DMS79 treated with DMSO at 0.1 percent for 48 hours (cell line): ENCODE data around the gene KCTD16.
A peak's percentile ranks its signal among the peaks of the same experiment; 100 is the strongest.

Experiments
- DNase-seq: peaks from one replicate; lab custom pipeline; 2025; lab: John Stamatoyannopoulos, UW

Gene KCTD16

DNA sequence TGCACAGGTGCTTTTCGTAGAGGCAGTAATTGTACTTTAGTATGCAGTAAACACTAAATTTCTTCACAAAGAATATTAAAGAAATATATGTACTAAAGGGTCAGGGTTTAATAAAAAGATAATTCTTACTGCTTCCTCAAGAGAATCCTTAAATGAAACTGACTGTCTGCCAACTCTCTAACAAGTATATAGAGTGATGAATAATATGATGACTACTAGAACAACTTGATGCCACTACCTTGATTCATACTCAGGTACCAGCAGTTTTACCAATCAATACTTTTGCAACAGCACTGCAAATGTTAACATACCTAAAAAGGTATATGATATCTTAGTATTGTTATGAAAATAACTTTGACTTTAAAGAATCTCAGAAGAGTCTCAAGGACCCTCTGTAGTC, 4.0 kb upstream of the KCTD16 start:
- no peak for DNase-seq

DNA sequence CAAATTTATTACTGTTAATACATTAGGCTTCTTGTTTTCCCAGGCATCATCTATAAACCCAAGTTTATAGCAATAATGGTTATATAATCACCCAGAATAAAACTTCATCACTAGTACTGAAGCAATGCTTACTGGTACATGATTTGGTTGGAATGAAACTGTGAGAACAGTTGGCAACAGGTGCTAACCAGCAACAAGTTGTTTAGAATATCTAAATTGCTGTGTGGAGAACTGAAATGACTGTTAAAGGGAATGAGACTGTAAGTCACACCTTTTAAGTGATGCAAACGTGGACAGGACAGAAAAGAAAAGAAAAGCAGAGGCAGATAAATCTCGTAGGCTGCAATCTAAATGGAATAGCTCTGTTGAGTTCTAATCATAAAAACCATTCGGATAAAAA, 2.7 kb upstream of the KCTD16 start:
- DNase-seq, result no peak

DNA sequence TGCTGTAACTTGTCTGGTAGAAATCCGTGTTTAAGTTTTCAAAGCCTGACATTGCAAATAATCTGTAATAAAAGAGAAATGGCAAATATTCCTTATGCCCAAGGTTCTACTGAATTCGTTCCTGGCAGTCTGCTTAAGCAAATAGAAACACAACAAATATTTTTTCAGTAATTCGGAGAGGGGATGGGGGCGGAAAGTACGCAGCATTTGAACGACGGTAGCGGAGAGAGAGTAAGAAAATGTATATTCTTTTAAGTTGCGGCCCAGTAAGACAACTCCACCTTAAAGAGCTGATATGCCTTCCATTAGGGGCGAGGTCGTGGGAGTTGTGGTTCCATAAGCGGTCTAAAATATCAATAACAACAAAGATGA, 783 bp upstream of the KCTD16 start:
- no peak for DNase-seq

DNA sequence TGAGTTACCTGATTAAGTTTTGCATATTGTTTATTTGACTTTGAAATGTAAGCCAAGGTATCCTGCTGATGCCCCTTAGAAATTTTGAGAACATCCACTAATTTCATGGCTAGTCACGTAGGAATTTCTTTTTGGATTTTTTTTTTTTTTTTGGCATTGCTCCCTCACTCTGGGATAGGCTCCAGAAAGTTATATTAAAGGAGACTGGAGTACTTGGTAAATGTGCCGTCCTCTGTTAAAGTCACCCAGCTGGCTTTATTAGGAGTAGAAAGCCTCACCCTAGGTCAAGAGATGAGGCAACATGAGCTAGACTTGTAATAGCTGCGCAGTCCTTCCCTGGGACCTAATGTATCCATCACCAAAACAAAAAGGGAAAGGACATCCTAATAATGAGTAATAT, 3.1 kb downstream of the KCTD16 start:
- DNase-seq, result no peak

DNA sequence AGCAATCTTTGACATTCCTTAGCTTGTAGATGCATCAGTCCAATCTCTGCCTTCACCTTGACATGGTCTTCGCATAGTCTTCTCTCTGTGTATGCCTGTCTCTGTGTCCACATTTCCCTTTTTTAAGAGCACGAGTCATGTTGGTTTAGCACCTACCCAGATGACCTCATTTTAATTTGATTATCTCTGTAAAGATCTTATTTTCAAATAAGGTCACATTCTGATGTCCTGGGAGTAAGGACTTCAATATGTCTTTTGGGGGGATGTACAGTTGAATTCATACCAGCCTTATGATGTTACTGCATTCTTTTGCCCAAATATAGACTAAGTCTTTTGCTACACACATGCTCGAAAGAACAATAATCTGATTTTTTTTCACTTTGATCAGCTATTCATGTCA, 6.9 kb downstream of the KCTD16 start:
- DNase-seq, result no peak

DNA sequence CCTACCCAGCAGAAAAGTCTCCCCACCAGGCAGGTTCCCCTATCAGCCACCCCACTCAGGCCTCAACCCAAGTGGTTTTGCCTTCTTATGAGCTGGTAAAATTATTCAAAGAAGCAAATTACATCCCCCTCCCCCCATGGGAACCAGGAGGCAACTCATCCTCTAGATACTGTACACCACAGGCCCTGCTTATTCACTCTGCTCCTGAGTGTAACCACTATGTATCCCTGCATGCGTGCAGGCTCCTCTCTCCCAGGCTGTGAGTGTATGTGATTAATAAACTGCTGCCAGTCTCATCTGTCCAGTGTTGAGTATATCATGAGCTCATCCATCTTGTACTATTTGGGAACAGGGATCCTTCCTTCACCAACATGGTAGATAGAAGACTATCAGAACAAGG, 8.6 kb downstream of the KCTD16 start:
- no peak for DNase-seq

DNA sequence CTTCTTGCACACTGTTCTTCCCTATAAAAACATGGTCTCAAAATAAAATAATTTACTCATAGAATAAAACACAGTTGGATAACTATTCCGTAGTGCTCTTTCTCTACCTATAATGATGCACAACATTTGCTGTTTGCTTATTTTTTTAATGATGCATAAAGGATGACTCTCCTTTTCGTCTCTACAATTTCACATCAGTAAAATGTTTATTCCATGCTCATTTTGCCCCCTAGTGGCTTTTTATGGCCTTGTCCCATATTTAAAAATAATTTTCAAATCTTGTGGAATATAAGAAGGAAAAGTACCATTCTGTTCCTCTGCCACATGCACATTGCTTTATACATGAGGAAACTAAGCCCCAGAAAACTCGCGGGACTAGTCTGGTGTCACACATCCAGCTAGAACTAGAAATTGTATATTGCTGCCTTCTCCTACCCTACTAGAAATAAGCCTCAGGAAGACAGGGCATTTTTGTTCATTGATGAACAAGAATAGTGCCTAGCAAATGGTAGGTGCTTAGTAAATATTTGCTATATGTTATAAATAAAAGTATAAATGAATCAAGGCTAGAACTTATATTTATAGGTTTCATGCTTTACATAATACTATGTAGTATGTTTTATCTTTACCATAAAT, 12.7 kb downstream of the KCTD16 start:
- DNase-seq, result peak; percentile 25

DNA sequence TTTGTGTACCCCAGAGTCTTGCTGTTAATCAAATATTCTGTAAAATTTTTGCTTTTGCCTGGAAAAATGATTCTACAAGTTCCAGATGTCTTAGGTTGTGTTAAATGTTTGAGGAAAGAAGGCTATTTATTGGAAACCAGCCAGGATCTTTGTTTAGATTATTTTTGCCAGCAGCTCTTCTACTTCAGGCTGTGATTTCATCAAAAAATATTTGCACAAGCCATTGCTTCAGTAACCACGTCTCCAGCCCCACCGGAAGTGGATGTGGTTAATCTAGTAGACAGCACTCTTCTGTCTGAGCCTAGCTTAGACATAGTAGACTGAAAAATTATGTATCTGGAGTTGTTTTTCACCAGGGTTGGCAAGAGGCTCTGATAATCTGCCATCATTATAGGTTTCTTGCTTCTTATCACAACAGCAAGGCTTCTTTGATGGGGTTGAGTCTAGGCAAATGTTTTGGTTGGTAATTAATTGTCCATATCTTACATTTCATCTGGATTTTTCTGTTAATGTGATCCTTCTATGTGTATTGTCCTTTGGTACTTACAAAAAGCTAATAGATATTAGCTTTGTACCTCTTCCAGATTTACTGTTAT, 17.1 kb downstream of the KCTD16 start:
- DNase-seq, result peak; percentile 47

DNA sequence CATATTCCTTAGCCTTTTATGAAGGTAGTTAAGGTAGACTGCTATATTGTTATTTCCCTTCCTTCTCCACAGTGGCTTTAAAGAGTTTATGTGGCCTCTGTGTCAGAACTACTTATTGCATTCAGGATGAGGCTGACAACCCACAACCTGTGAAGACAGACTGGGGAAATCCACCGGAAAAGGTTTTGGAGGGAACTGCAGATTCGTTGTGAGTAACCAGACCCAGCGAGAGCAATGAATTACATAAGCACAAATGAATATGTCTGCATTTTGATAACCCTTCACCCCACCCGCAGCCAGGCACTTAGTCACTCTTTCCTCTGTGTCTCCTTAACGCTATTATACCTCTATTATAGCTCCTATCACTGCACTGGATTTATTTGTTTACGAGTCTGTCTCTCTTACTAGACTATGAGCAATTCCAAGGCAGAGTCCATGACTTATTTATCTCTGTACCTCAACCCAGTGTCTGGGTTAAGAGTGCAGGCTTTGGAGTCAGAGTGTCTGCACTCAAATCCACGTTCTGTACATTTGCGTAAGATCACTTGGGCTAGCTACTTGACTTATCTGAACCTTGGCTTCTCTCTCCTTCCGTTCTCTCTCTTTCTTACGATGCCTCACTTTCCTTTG, 19.2 kb downstream of the KCTD16 start:
- no peak for DNase-seq

DNA sequence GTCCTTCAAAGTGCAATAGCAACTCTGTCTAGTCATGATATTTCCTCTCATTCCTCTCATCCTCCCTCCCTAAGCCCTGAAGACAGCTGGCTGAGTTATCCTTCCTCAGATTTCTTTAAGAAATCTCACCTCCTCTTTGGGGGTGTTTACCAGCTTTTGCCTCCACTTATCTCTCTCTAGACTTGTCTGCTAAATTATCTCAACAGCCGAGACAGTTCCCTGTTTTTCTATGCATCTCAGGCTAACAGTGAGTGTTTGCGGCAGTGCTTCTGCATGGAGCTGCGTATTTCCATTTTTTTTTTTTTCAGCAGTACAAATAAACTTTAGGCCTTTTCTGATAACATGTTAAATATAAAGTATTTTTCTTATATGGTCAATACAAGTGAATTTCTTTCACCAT, 20.9 kb downstream of the KCTD16 start:
- no peak for DNase-seq

DNA sequence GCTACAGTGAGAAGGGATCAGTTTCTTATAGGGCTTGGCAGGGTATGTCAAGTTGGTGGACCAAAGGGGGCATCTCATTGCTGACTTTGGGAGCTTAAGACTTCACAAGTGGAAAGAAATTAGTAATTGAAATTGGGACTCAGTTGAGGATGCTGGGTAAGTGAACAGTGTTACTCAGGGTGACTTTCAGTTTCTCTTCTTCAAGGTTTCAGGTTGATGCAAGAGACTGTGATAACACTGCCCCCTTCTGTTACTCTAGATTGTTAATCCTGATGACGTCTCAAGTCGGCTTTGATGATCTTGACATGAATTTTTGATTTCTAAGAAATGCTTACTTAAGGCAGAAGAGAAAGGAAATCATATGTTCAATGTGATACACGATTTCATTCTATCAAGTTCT, 21.3 kb downstream of the KCTD16 start:
- DNase-seq, result peak; percentile 12

DNA sequence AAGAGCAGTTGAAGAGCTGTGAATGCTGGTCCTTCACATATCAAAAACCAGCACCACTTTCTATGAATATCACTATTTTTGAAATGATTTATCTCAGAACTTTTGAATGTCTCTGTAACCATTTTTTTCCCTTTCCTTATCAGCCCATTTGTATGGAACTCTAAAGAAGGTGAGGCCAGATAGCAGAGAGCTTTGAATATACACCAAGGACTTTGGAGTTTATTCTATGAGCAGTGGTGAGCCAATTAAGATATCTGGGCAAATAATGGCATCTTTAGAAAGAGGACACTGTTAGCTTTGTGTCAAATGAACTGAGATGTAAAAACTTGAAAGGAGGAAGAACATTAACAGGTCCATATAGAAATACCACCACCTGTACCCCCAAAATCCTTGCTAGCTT, 22.0 kb downstream of the KCTD16 start:
- DNase-seq, result no peak

DNA sequence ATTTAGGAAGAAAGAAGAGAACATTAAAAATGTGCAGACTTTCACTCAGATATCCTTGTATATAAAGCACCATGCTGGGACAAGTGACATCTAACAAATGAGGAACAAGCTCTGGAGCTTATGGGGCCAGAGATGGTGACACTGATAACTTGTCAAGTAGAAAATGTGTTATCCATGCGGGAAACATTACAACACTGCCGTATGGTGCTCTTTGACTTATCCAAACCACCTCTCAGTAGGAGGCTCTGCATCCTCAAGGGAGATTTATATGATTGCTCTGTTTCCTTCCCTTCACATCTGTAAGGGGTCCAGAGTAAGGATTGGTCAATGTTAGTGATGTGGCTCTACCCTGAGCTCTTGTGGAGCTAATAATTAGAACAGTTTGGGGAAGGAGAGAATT, 23.5 kb downstream of the KCTD16 start:
- no peak for DNase-seq

DNA sequence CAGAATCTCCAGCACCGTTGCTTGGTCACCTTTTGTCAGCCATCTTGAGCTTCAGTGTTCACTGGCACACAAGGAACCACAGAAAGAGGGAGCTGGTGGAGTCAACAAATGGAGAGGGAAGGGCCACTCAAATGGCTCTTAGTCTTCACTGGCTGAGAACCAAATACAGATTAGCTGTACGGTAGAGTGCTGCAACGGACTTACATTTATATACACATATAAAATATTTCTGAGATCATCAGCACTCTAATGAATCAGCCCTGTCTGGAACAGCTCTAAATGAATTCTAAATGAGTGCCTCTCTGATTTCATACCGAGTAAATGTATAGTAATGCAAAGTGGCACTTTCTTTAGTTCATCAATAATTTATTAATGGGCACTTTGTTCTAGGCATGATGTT, 24.8 kb downstream of the KCTD16 start:
- DNase-seq, result no peak

DNA sequence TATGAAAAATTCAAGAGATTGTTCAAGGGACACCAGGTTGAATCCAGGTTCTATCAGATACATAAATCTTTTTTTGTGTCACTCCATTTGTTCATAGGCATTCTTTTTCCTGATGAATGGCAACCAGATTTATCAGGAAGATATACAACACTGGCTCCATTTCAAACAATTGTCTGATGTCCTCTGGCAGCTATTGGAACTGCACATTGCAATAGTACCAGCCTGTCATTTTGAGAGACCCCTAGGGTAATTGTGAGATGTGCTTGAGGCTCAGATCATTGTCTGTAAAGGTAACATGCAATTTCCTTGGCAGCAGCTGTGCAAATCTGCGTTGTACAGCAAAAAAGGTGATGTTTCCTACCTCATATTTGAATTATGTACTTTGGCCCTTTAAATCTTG, 25.9 kb downstream of the KCTD16 start:
- no peak for DNase-seq

DNA sequence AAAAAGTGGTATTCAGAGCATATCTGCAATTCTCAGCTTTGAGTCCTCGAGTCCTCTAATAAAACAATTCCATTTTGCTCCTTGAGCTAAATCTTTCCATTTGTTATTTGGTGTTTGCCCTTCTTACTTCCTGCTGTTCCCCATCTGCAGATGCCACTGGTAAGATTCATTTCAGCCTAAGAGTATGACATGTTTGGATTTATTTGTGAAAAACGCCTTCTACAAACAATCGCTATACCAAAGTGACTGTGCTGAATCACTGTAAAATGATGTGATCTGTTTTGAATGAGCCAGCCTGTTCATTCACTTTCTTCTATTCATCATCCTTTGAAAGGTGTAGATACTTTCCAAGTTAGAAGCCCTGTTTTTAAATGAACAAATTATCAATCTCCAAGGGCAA, 27.7 kb downstream of the KCTD16 start:
- DNase-seq, result no peak

DNA sequence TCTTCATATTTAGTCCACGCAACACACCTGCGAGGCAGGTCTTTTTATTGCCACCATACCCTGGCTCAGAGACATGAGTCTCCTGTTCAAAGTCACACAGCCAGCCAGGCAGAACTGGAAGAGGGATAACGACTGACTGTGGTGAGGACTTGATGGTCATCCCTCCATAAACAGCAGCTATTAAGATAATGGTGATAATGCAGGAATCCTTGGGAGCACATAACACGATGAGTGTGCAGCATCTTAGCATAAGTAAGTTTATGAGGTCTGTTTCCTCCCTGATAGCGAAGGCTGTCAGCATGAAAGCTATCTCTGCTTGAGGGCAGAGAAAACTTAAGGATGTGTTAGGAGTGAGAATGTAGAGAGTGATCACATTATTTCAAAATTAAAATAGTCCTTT, 30.9 kb downstream of the KCTD16 start:
- no peak for DNase-seq

DNA sequence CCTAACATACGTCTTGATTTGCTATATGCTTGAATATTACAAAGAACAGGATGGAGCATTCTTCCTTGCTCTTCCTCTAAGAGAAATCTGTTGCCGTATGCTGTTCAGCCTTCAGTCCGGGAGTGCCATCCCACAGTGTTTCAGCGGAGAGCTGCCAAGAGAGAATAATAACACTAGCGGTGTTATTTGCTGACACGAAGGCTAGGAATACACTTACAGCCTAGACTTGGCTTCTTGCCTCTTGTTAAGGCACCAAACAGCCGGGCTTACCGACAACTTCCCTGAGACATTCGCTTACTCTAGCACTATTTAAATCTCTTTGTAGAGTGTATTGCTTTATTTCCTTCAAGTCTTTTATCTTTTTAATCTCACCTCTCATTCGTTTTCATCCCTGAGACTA, 31.4 kb downstream of the KCTD16 start:
- no peak for DNase-seq

DNA sequence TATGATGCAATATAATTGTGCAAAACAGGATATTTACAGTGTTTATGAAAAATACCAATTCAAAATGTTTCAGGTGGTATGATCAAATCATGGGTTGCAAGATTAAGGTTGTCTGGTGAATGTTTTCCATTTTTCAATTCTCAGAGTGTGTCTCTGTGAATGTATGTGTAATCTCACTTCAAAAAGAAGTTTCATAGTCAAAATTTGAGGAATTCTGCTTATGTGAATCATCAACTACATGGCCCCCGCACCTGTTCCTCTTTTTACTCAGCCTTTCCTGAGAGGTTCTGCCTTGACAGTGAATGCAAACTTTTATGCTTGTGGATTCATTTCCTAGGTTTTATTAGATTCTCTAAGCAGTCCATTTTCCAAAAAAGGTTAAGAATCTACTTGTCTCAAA, 32.1 kb downstream of the KCTD16 start:
- no peak for DNase-seq

DNA sequence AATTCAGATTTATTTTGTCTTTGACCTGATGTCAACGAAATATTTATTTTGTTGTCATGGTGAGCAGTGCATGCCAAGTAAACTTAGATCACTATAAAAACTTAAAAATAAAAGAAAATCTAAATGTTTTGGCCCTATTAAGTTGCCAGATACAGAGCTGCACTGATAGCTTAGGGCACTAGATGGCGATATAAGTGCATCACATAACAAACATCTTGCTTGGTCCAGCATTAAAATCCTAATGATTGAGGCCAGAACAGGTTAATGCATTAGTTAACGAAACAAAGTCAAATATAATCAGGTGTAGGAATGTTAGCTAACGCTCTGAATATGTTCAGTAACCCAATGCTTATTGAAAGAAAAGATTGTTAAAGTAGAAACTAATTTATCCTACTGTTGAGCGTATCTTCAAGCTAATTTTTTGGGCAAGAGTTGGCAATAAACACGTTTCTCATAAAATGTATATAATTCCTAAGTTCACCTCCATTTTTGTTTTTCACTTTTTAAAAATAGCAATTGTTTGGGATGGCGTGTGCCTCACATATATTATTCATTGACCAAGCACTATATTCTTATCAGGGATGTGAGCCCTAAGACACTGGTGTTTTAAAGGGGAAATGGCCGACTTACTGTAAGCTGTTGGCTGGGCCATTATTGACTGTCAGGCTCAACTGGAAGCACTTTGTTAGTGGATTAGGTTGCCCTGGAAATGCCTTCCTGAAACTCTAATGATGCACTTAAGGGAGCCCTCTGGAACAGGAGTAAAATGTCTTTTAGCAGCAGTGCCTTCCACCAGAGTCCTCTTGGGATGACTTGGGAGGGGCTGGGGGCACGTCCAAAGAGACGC, 33.3 kb downstream of the KCTD16 start:
- DNase-seq, result peak; percentile 32

DNA sequence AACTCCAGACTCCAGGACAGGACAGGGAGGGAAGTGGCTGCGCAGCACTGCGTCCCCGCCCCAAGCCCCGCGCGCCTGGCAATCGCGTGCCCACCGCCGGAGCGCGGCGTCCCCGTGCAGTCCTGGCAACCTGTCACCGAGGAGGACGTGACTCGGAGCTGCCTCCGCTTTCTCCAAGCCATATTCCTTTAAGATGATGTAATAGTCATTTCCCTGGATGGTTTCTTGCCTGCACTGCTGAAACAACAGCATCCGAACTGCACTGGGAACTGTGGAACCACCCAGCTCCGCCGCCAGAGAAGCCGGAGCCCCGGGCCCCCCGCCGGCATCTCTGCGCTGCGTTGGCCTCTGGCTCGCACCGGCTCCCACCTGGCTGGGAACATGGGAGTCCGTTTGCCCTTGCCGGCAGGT, 34.5 kb downstream of the KCTD16 start:
- peak; percentile 15 for DNase-seq

DNA sequence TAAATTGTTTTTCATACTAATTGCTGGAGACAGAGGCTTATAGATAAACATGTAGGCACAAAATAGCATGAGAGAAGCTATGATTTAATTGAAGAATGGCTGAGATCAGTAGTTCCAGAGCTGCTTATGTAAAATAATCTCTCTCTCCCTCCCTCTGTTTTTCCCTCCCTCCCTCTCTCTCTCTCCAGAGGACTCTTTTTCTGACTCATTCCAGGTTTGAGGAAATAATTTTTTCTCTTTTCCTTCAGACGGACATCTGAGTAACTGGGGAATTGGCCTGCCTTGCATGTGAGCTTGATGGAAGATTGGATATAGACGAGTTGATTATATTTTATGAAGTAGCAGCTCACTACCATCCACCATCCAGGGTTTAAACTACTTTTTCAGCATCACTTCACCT, 35.5 kb downstream of the KCTD16 start:
- no peak for DNase-seq

DNA sequence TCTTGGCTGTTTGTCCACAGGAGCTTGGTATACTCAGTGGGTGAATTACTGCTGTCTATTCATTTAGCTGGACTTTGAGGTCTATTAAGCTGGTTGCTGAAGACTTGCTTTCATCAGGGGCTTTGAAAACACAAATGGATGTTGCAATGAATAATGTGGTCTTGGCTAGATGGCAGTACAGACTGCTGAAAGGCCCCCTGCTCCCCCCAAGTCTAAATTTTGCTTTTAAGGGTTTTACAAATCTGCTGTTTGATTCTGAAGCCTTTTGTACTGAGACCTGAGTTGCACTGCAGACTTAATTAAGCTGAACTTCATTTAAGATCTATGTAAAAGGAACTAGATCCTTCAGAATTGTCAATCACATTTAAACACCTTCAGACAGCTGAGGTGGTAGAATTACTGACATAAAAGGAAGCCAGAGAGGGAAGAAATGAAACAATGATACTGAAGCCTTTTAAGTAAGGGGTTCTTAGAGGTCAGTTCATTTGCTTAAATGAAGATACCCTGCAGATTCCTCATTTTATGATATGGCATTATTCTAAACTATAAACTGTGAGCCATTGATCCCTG, 37.3 kb downstream of the KCTD16 start:
- DNase-seq, result peak; percentile 2
